ENCODE measurements around the gene ANKRD39.
"Not testable (repeated sequence)": the region's sequence is repeated elsewhere in the genome, so short reads cannot be mapped to it uniquely, and the experiment has no call there.

Gene ANKRD39

DNA sequence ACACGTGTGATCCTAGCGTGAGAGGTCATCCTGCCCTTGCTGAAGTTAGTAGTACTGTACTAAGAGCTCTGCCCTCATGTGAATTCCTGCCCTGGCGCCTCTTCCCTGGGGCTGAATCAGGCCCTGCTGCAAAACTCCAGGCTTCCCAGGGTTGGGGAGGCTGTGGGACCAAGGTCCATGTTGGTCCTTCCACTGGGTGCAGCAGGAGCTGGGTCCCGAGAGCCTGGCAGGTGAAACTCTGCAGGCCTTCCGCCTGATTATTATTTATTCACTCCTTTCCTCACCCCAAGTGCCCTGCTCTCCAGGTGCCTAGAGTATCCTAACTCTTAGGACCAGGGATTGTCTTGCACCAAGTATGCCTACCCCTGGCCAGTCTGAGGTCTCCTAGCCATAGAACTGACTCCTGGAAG lies 47.0 kb downstream of the ANKRD39 start:
- no peak for DNase-seq (ENCODE audit: low read depth in 2 of 2, low spot score in 1 of 2)

DNA sequence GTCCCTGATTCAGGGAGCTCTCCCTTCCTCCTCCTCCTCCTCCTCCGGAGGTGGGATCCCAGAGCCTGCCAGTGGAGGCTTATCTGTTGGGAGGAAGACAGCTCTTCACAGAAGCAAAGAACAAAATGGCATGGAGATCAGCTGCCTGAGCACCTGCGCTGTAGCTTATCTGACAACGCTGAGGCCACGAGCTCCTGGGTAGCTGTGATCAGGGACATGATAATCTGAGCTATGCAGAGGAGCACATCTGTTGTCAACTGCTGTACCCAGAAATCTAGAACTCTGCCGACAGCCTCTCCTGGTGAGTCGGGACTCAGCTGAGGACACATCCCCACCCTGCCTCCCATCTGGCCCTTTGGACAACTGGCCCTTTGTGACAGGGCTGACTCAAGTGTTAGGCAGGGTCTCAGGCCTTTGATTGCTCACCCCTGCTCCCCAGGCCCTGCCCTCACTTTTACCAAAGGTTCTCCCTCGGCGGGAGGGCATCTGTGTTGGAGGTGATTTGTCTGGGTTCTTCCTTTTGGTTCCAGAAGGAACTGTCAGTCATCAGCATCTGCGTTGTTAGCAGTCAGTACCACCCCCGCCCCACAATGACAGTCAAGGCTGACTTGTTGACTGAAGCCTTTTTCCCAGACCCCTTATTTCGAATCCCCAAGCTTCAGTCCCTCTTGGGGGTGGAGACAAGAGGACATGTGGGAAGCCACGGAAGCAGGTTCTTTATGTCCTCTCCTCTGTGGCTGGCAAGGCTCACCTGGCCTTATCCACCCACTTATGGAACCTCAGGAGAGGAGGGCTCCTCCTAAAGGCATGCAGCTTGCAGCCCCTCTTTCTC lies 47.6 kb downstream of the ANKRD39 start:
- DNase-seq (ENCODE audit: low read depth in 2 of 2, low spot score in 1 of 2), result no peak

DNA sequence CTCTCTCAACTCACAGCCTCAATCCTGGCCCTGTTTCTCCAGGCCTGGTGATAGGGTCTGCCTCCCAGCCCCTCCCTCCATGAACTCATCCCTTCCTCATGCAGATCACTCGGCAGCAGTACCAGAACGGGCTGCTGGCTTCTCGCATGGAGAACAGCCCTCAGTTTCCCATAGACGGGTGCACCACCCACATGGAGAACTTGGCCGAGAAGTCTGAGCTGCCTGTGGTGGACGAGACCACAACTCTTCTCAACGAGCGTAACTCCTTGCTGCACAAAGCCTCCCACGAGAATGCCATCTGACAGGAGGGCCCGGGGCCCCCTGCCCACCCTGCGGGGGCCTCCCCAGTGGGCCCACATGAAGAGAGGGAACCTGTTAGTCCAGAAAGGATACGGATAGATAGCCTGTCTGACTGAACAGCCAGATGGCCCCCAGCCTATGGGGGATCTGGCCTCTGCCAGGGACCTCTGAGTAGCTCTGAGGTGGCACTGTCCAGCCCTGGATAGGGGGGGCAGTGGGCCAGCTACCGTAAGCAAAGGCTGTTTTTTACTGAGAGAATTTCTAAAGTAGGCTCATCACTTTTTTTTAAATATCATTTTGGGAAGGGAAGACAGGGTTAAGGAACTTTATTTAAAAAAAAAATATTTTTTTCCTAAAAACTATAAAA lies 48.5 kb downstream of the ANKRD39 start:
- no peak for DNase-seq (ENCODE audit: low read depth in 2 of 2, low spot score in 1 of 2)

DNA sequence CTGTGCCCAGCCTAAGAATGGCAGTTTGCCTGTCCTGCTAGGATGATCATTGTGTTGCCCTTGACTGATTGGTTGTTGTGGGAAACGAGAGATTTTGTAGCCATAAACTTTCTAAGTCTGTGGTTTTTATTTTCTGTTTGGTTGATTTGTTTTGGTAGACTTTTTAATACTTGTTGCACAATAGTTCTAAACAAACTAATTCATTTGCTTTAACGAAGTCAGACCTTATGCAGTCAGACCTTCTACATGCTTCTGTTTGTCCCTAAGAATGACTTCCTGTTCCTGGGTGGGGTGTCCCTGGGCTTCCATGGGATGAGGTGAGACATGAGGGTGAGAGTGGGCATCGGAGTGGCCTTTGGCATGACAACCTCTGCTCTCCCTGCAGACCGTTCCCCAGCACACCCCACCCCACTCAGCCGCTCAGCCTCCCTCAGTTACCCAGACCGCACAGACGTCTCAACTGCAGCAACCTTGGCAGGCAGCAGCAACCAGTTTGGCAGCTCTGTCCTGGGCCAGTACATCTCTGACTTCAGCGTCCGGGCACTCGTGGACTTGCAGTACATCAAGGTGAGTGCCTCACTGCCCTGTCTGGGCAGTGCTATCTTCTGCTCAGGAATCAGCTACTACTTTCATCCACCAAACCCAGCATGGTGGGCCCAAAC lies 49.5 kb downstream of the ANKRD39 start:
- no peak for DNase-seq (ENCODE audit: low read depth in 2 of 2, low spot score in 1 of 2)

DNA sequence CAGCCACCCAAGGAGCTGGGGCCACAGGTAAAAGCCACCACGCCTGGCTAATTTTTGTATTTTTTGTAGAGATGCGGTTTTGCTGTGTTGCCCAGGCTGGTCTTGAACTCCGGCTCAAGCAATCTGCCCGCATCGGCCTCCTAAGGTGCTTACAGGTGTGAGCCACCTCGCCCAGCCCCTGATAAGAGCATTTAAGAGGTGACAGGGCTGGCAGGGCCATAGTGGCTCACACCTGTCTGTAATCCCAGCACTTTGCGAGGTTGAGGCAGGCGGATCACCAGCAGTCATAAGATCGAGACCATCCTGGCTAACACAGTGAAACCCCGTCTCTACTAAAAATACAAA lies 50.7 kb downstream of the ANKRD39 start:
- no peak for DNase-seq (ENCODE audit: low read depth in 2 of 2, low spot score in 1 of 2)

DNA sequence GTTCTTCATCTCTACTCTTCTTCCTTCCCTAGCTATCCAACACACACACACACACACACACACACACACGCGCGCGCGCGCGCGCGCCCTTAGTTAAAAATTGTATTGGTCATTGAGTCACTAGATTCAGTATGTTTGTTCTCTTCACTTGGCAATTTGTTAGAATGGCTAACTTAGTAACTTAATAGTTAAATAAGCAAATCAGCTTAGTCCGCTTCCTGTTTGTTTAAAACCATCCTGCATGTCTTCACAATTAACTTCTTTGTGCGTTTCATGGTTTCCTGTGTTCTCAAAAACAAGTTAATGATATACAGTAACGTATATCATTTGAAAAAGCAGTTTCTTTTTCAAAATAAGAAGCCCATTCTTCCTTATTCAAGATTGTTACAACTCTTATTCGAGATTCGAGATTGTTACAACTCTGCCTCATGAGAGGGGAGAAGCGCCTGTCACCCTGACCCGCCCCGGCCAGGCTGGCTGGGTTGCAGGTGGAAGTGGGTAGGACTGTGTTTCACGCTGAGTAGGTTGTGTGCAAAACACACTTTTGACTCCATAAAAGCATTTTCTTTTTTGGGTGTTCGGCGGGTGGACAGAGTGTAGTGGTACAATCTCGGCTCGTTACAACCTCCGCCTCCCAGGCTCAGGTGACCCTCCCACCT lies 51.2 kb downstream of the ANKRD39 start:
- peak in 1 of 2 donors; percentile 14 for DNase-seq (ENCODE audit: low read depth in 2 of 2, low spot score in 1 of 2)

DNA sequence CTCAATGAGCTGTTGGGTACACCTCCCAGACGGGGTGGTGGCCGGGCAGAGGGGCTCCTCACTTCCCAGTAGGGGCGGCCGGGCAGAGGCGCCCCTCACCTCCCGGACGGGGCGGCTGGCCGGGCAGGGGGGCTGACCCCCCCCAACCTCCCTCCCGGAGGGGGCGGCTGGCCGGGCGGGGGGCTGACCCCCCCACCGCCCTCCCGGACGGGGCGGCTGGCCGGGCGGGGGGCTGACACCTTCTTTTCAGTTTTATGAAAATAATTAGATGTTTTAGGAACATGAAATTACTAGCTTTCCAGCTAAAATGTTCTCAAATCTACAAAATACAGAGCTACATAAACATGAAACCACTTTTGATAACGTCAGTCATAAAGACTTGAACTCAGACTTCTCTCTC lies 51.9 kb downstream of the ANKRD39 start:
- DNase-seq (ENCODE audit: low read depth in 2 of 2, low spot score in 1 of 2), result not testable (repeated sequence)

DNA sequence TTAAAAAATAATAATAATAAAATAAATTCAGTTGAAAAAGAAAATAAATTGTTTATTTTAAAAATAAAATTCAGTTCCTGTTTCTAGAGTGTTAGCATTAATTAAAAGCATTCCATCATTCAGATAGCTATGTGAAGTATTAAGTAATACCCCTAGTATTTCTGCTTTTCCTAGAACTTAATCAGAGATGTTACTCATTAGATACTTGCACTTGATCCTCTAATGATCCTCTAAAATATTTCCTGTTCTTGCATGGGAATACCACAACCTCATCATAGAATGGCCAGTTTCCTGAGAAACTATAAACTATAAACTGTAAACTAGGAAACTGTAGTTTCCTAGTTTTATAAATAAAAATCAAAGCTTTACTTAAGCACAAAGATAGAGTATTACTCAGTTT lies 52.8 kb downstream of the ANKRD39 start:
- no peak for DNase-seq (ENCODE audit: low read depth in 2 of 2, low spot score in 1 of 2)

DNA sequence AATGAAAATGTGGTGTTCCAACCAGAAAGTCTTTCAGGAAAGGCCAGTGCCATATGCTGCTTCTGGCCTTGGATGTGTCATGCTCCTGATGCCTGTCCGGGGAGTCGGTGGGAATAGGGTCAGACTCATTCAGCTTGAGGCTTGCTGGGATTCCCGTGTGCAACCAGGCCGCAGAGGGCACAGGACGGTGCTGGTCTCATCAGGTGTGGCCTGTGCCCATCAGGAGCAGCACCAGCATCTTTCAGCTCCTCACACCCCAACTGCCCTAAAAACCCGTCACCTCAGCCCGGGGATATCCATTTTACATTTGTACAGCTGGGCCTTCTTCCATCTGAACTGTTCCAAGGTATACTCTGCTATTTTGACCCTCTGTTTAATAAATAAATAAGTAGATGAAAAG lies 55.1 kb downstream of the ANKRD39 start:
- no peak for DNase-seq (ENCODE audit: low read depth in 2 of 2, low spot score in 1 of 2)

DNA sequence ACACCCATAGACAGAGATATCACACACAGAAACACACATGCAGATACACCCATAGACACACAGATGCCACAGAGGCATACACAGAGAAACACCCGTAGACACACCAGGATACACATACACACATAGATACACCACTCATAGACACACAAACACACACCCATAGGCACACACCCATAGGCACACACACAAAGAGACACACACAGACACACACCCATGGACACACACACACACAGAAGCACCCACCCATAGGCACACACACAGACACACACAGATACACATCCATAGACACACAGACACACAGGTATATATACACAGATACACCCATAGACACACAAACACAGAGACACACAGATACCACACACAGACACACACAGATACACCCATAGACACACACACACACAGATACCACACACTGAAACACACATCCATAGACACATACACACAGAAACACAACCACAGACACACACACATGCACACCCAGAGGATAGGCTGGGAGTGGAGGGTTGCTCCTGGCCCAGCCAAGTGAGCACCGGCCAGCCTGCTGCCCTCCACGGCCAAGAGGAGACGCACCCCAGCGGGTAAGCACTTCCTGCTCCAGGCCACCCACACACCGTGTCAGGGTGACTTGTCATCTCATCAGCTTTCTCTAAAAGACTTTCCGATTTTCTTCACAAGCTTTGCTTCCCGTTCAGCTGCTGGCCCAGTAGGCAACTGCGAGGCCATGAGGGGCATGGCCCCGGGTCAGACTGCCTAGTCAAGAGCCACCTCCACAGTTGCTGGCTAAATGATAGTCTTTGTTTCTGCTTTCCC lies 55.8 kb downstream of the ANKRD39 start:
- DNase-seq (ENCODE audit: low read depth in 2 of 2, low spot score in 1 of 2), result peak in 1 of 2 donors; percentile 13

DNA sequence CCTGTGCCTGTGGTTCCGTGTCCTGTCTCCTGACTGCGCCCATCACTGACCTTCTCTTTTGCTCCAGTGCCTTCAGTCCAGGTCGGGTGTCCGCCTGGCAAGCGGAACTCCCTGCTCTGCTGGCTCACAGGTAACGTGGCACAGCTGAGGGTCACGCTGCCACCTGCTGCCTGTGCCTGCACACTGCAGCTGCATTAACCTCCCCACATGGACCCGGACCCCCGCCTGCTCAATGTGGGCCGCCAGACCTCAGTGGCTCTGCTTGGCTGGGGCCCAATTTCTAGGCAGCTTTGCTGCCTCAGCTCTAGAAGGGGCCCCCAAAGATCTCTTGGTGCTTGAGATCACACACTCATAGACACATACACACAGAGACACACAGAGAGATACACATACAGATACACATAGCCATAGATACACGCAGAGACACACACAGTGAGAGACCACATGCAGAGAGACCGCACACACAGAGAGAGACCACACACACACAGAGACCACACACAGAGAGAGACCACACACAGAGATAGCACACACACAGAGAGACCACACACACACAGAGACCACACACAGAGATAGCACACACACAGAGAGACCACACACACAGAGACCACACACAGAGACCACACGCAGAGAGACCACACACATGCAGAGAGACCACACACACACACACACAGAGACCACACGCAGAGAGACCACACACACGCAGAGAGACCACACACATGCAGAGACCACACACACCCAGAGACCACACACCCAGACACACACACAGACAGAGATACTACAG lies 56.6 kb downstream of the ANKRD39 start:
- DNase-seq (ENCODE audit: low read depth in 2 of 2, low spot score in 1 of 2), result peak; percentile 23 to 34

DNA sequence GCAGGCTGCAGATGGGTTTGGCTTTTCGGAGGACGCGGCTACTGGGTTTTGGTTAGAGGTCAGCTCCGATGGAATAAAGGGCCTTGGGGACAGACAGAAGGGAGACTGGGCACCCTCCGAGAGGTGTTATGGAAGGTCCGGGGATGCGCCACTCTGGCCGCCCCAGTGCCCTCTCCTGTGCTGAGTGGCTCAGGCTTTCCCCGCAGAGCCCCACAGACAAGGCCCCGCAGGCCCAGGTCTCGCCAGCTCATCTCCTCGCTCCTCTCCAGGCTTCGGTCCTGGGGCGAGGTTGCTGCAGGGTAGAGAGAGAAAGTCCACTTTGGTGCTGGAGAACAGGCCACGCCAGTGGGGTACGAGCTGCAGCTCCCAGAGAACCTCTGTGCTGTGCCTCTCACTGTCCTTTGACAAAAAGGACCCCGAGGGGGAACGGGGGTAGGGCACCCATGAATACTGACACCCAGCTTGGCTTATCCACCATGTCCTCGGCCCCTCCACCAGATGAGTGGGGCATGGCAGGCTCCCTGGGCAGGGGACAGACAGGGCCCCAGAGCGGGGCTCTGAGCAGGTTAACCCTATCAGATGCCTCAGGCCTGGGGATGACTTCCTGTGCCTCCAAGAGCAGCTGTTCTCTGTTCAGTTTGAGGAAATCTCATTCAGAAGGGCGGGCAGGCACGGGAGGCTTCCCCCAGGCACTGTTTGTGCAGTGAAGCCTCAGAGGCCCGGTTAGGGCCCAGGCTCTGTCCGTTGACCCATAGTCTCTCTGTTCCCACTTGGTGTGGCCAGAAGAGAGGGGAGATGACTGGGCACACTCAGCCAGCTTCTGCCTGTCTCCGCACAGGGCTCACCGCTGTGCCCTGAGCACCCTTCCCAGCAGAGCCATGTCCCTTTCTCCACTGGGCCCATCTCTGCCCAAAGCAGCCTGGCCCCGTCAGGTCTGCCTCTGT lies 57.5 kb downstream of the ANKRD39 start:
- no peak for DNase-seq (ENCODE audit: low read depth in 2 of 2, low spot score in 1 of 2)

DNA sequence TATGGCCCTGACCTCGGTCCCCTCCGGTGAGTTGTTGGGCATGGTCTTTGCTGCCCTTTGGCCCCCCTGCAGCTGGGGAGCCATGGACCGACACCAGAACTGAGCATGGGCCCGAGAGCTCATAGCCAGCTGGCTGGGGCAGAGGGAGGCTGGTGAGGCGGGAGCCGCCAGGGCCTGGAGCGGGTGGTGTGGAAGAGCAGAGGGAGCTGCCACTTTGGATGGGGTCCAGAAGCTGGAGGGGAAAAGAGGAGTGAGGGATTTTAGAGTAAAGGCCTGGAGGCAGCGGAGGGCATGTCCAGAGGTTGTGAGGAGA lies 58.2 kb downstream of the ANKRD39 start:
- DNase-seq (ENCODE audit: low read depth in 2 of 2, low spot score in 1 of 2), result no peak

DNA sequence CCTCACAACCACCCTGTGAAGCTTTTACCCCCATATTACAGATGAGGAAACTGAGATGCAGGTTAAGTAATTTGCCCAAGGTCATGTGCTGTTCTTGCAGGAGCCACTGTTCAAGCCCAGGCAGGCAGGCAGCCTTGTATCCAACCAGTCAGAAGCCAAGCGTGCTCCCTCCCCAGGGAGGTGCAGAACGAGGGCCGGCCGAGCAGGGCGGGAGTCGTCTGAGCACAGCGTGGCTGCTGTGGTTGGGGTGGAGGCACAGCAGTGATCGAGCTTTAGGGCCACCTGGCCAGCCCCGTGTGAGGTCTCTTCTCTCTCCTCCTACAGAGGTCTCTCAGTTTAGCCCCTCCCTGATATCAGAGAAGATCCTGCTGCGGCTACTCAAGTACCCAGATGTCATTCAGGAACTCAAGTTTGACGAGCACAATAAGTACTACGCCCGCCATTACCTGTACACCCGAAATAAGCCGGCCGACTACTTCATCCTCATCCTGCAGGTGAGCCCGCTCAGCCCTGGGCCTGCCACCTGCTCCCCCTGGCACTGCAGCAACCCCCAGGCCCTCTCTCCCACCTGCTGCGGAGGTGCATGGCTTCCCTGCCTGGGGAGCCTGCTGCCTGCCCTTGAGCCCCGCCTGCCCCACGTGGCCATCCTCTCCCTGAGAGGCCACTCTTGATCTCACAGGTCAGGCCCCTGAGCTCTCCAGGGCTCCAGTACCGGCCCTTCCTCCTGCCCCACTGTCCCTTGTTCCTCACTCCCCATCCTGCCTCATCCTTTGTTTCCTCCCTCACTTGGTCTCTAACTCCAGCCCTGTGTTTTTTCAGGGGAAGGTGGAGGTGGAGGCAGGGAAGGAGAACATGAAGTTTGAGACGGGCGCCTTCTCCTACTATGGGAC lies 58.8 kb downstream of the ANKRD39 start:
- no peak for DNase-seq (ENCODE audit: low read depth in 2 of 2, low spot score in 1 of 2)

Data from stimulated activated CD8-positive, alpha-beta memory T cell treated with anti-CD3 and anti-CD28 coated beads, Interleukin-4, amount 100 ng/mL, for 4 hours (primary cell).